ENCODE results near the gene ERC2.

- TF ChIP-seq, protein P1, sequence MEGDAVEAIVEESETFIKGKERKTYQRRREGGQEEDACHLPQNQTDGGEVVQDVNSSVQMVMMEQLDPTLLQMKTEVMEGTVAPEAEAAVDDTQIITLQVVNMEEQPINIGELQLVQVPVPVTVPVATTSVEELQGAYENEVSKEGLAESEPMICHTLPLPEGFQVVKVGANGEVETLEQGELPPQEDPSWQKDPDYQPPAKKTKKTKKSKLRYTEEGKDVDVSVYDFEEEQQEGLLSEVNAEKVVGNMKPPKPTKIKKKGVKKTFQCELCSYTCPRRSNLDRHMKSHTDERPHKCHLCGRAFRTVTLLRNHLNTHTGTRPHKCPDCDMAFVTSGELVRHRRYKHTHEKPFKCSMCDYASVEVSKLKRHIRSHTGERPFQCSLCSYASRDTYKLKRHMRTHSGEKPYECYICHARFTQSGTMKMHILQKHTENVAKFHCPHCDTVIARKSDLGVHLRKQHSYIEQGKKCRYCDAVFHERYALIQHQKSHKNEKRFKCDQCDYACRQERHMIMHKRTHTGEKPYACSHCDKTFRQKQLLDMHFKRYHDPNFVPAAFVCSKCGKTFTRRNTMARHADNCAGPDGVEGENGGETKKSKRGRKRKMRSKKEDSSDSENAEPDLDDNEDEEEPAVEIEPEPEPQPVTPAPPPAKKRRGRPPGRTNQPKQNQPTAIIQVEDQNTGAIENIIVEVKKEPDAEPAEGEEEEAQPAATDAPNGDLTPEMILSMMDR (IDR thresholded peaks at IDR 0.05; ENCODE audit: insufficient read depth, low read depth, low read length), result no peak
- TF ChIP-seq EZH2 (IDR thresholded peaks at IDR 0.05; ENCODE audit: insufficient read depth, low read length), result no peak
Measured at GRCh38 chr3:56322862-56323261, 145.4 kb downstream of the ERC2 start.

Measured in astrocyte (in vitro differentiated cells and primary cell).